DMS53 treated with DMSO at 0.1 percent for 48 hours (cell line): ENCODE measurements around the gene CBLC.

Experiments
- DNase-seq: peaks from one replicate; lab custom pipeline; 2025; ENCODE audit not compliant: unreplicated experiment; lab: John Stamatoyannopoulos, UW

CBLC gene

DNA sequence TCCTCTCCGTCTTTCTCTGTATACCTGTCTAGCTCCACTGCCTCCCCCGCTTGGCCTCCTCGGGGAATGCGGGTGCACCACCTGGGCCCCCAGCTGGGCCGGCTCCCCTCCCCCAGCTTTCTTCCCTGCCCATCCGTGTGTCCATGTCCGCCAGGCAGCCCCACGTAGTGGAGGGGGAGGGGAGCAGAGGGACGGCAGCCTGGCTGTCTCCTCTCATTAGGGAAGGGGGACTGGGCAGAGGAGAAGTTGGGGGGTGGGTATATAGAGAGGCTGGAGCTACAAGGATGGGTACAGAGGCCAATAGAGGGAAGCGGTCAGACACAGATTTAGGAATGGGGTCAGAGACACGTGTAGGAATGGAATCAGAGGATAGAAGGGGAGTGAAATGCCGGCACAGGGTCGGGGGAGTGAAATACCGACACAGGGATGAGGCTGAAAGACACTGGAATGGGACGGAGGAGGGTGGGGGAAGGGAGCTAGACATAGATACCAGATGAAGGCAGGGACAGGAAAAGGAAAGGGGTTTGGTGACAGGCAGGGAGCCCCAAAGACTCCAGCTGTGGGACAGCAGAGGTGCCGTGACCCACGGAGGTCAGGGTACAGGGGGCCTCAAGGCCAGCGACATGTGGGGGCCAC, 71.2 kb downstream of the CBLC start:
- no peak for DNase-seq
